GM08714 (cell line): ENCODE results near the gene IDH3B.
"Not testable (repeated sequence)": the region's sequence is repeated elsewhere in the genome, so short reads cannot be mapped to it uniquely, and the experiment has no call there.

Experiments
- H3K4me3 ChIP-seq: fragments of 200-500 bp; sonication (Bioruptor generic); 2 replicates; pipeline ENCODE4 v1.5.1; 2014; ENCODE audit warnings: mild to moderate bottlenecking, low read length, inconsistent platforms
- ZNF274 ChIP-seq: IDR thresholded peaks from 2 replicates; pipeline ENCODE4 v1.6.1; 2012; ENCODE audit warnings: mild to moderate bottlenecking, low read depth, low read length

Gene IDH3B

DNA sequence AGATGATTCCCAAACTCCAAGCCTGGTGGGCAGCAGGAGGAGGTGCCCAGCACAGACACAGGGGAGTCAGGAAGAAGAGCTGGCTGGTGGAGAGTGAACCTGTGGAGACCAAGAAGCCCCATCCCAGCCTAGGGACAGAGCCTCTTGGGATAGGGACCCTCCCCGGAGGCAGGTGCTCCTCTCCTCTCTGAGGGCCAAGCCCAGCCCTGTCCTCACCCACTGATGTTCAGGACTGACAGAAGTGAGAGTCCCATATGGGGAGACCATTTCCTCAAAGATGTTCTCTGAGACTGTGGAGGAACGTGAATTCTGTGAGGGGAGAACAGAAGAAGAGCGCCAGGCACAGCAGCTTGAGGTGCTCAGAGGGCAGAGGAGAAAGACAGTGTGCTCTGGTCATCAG lies 26.2 kb upstream of the IDH3B start:
- no peak for TF ChIP-seq ZNF274
- no peak overlapping the region for H3K4me3 ChIP-seq

DNA sequence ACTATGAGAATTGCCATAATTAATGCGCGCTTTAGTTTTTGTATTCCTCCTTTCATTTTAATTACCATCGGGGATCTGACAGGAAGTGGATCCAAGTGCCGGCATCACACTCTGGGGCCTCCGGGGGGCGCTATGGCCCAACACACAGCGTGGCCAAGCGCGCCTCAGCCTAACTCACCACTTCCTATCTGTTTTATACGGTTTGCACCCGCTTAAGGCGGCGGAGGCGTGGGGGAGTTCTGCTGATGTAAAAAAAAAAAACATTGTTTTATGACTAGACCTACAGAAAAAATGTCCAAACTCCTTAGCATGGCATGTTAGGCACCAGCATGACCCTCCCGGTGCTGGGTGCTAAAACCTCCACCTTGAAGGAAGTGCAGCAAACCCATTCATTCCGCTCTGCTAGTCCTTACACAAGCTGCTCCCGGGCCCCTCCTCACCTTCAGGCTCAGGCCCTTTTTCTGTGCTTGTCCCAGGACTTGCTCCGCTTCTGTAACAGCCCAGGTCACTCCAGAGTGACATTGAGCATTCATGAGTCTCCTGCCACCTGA lies 24.1 kb upstream of the IDH3B start:
- no peak for TF ChIP-seq ZNF274
- H3K4me3 ChIP-seq: no peak overlapping the region

DNA sequence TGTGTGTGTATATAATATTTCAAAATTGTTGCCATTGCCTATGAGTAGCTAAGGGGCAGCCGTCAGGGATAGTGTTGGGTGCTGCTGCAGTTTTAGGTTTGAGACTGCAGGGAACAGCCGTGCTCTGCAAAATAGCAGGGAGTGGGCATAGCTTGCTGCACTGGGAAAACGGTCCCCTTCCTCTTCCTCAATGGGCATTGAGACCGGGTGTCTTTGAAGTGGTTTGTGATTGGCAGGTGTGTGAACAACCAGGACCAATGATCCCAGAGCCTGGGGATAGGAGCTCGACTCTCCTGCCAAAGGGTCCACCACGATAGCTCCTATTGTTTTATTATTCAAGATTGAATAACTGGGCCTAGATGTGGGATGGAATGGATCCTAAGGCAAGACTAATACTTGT lies 23.5 kb upstream of the IDH3B start:
- TF ChIP-seq ZNF274: no peak
- H3K4me3 ChIP-seq: no peak overlapping the region

DNA sequence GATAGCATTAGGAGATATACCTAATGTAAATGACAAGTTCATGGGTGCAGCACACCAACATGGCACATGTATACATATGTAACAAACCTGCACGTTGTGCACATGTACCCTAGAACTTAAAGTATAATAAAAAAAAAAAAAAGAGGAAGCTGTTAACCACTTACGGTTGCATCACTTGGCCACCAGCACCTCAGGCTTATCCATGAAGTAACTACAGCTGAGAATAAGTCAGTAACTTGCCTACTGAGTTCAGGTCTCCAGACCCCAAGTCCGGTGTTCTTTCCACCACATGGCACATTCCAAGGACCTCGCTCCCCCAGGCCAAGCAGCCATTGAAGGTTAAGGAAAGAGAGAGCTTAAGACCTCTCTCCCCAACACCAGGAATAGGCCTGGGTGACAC lies 20.8 kb upstream of the IDH3B start:
- not testable (repeated sequence) for H3K4me3 ChIP-seq

DNA sequence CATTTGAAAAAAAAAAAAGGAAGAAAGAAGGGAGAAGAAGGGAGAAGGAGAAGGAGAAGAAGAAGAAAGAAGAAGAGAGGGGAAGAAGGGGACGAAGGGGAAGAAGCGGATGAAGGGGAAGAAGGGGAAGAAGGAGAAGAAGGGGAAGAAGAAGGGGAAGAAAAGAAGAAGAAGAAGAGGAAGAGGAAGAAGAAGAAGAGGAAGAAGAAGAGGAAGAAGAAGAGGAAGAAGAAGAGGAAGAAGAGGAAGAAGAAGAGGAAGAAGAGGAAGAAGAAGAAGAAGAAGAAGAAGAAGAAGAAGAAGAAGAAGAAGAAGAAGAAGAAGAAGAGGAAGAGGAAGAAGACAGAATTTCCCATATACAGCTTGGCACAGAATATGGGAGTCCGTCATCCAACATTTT lies 18.0 kb upstream of the IDH3B start:
- H3K4me3 ChIP-seq: not testable (repeated sequence)

DNA sequence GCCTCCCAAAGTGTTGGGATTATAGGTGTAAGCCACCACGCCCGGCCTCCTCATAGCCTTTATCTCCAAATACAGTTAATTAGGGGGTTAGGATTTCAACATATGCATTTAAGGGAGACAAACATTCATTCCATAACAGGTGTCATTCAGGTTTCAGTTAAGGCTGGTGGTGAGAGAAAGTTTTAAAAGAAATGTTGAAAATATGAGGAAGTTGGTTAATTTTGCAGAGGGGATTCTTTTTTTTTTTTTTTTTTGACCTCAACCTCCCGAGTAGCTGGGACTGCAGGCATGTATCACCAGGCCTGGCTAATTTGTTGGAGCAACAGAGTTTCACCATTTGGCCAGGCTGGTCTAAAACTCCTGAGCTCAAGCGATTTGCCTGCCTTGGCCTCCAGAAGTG lies 16.0 kb upstream of the IDH3B start:
- TF ChIP-seq ZNF274: no peak
- no peak overlapping the region for H3K4me3 ChIP-seq

DNA sequence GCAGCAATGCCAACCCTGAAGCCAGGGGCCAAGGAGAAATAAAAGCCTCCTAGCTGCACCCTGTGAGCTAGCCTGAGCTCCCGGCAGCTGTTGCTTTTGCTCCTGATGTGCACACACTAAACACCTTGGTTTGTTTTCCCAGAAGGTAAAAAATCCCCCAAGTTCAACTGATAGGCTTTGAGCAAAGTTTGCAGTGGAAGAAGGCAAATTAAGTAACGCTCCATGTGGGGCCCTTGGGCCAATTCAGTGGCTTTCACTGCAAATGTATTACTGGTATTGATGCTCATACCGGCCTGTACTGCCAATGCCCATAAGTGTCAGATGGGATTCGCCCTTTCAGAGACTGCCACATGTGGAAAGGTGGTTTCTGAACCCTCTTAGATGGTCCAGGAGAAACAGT lies 9.4 kb upstream of the IDH3B start:
- TF ChIP-seq ZNF274: no peak
- H3K4me3 ChIP-seq: no peak overlapping the region

DNA sequence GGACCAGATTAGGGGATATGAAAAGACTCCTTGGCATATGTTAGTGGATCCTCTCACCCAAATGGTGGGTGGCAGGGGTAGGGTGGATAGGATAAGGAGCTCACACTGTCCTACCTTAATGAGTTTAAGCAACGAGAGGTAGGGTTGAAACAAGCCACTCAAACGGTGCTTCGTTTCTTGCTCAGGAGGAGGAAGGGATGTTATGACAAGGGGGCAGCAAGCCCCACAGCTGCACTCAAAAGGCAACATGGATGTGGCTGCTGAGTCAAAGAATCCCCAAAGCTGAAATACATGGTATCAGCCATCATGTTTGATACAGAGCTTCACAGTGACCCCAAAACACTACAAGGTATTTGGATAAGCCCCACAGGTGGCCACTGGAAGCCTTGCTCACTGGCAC lies 8.4 kb upstream of the IDH3B start:
- no peak for TF ChIP-seq ZNF274
- H3K4me3 ChIP-seq: no peak overlapping the region

DNA sequence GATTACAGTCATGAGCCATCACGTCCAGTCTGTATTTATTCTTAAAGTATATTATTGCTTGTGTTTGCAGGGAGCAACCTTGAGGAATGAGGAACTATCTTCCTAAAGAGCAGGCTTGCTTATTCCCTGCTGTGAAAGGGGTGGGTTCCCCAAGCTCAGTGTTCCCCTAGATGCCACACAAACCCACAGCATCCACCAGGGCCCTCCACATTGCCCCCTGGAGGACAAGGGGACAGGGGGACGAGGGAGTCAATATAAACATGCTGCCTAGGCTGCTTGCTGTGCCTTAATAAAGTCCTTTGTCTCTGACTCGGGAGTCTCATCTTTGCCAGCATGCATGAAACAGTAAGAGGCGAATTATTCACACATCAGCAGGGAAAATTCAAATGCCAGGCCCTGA lies 8.0 kb upstream of the IDH3B start:
- no peak overlapping the region for H3K4me3 ChIP-seq
- TF ChIP-seq ZNF274: no peak

DNA sequence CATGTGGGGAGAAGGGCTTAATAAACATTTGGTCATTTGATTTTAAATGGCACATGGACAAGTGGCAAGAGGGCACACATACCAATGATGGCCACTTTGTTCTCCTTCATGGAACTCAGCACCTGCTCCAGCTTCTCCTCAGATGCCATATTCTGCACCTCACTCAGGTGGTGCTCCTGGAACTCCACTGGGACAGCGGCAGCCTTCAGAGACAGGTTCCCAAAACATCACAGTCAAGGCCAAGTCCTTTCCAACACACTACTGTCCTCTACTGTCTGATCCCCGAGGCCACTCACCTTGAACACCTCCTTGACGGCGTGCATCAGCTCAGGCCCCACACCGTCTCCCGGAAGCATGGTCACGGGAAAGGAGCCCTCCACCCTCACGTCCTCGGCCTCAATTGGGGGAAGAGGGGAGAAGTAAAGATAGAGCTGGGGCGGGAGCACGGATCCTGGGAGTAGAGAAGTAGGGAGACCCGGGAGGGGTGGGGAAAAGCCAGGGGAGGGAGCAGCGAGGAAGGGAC lies 591 bp downstream of the IDH3B start:
- no peak for TF ChIP-seq ZNF274
- H3K4me3 ChIP-seq: peak overlapping the region; percentile 84

DNA sequence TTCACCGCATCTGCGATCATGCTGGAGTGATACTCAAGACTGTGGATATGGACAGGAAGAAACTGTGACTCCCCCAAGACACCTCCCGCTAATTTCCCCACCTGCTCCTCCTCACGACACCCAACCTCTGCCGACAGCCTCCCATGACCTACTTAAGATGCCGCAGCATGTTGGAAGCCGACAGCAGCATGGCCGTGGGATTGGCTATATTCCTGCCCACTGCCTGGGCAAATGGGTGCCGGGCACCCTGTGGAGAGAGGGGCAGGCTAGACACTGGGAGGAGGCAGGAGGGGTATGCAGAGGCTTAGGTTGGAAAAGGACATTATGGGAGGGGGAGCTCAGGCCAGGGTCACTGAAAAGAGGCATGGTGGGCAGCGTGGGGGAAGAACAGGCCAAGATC lies 4.5 kb downstream of the IDH3B start:
- H3K4me3 ChIP-seq: no peak overlapping the region
- TF ChIP-seq ZNF274: no peak

DNA sequence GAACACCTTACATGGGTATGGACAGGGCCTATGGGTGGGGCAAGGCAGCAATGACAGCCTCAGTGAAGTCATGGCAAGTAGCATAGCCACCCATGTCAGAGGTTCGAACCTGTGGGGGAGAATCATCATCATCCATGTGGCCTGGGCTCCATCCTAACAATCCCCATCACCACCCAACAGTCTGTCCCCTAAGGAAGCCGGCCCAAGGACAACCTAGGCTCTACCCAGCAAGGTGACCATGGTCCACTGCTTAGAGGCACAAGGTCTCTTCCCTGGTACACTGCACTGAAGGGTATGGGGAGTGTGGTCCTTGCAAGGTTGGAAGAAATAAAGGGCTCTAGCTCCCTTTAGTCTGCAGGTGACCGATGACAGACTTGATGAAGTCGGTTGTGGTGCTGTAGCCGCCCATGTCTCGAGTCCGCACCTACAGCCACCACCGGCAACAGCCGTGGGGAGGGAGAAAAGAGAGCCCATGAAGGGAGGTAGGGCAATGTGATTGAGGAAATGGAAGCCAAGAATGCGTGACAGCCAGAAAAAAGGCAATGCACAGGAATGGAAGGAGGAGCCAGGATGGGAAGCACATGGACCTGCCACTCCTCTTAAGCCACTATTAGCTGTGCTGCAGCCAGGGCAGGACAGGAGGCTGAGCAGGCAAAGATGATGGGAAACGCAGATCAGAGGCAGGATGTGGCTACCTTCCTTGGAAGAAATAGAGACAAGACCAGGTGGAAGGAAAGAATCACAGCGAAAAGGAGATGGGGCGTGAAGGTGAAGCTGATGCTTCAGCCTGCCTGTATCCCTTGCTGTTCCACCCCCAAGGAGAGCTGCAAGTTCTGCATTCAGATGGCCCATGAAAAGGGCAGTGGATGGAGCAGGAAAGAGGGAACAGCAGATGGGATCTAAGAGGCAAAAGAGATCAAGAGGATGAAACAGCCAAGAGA lies 5.3 kb downstream of the IDH3B start:
- no peak for TF ChIP-seq ZNF274
- no peak overlapping the region for H3K4me3 ChIP-seq

DNA sequence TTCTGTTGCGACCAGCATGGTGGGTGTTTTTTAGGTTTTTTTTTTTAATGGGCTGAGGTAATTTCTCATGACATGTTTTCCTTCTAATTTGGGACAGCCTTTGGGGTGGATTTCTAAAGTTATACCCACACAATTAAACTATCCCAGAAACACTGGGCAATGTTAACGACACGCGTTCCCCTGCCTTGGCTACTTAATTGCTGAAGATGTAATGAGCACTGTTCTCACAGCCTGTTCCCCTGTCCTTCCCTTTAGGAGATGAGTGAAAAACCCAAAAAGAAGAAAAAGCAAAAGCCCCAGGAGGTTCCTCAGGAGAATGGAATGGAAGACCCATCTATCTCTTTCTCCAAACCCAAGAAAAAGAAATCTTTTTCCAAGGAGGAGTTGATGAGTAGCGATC lies 6.3 kb downstream of the IDH3B start:
- H3K4me3 ChIP-seq: no peak overlapping the region
- TF ChIP-seq ZNF274: no peak

DNA sequence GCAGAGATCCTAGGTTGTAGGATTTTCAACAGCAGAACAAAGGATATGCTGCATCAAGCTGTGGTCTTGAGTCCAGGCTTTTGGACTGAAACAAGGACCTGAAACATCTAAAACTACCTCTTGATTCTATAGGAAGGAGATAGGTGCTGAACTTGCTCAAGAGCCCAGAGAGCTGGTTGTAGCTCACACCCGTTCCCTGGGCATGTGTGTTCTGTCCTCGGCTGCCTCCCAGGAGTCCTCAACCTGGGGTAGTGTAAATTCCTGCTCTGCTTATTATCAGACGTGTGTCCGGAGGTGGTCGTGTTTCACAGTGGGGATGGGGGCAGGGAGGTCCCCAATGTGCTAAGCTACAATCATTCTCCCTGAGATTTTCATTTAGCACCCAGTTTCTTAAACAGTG lies 6.8 kb downstream of the IDH3B start:
- no peak for TF ChIP-seq ZNF274

DNA sequence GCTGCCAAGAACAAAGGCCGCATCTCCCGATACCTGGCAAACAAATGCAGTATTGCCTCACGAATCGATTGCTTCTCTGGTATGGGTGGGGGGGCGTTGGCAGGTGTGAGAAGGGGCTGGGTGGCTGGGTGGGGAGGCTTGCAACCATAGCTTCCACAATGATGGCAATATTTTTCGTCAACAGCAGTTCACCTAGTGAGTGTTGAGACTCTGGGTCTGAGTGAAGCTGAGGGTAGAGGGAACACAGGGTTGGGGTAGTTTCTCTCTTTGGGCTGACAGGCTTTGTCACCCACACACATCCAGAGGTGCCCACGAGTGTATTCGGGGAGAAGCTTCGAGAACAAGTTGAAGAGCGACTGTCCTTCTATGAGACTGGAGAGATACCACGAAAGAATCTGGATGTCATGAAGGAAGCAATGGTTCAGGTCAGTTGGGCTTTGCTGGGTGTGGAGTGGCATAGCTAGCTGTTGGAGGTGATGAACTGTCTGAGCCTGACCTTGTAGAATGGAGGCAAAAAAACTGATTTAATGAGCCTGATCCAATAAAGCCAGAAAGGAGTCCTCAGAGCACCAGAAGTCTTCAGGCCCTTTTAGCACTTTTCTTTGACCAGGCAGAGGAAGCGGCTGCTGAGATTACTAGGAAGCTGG lies 7.4 kb downstream of the IDH3B start:
- no peak for TF ChIP-seq ZNF274
- H3K4me3 ChIP-seq: no peak overlapping the region

More for the DNA sequence above, 6.8 kb downstream of the IDH3B start:
- no peak overlapping the region for H3K4me3 ChIP-seq
